HL-60 (cell line): ENCODE data around the gene RSRC1.

Experiments used
- DNase-seq, 2 experiments: peaks; one replicate each; pipeline ENCODE4 v3.0.0-alpha.2; 2010 to 2020; ENCODE audit warnings: low read depth in 1 of 2, low spot score in 1 of 2
- H3K27ac ChIP-seq: fragments of 250-450 bp; sonication (Bioruptor Pico); replicated peaks from 2 replicates; pipeline ENCODE4 v1.5.1; 2020; ENCODE audit warnings: mild to moderate bottlenecking, moderate library complexity
- H3K27me3 ChIP-seq: fragments of 250-450 bp; sonication (Bioruptor Pico); 2 replicates; pipeline ENCODE4 v1.5.1; 2021; ENCODE audit warnings: mild to moderate bottlenecking, moderate library complexity; ENCODE audit not compliant: insufficient read depth, poor library complexity, severe bottlenecking
- H3K4me3 ChIP-seq: replicated peaks from 2 replicates; pipeline ENCODE4 v1.5.1; 2011; ENCODE audit warnings: mild to moderate bottlenecking, control low read depth, low read length; ENCODE audit not compliant: insufficient read depth
- GABPA ChIP-seq: IDR thresholded peaks from 2 replicates; pipeline ENCODE4 v1.6.1; 2012; ENCODE audit warnings: low read depth
- POLR2AphosphoS5 ChIP-seq: IDR thresholded peaks from 2 replicates; pipeline ENCODE4 v1.6.1; 2012; ENCODE audit warnings: low read depth
- REST ChIP-seq: IDR thresholded peaks from 2 replicates; pipeline ENCODE4 v1.6.1; 2012; ENCODE audit warnings: low read depth; ENCODE audit not compliant: insufficient replicate concordance
- SPI1 ChIP-seq: IDR thresholded peaks from 2 replicates; pipeline ENCODE4 v1.6.1; 2012; ENCODE audit warnings: low read depth, mild to moderate bottlenecking, borderline replicate concordance
- TF ChIP-seq, protein P1 (sequence below): IDR thresholded peaks from one replicate; pipeline ENCODE4 v1.5.1; 2011; ENCODE audit warnings: low read length, control low read depth, inconsistent platforms; ENCODE audit not compliant: insufficient read depth

Gene RSRC1

DNA sequence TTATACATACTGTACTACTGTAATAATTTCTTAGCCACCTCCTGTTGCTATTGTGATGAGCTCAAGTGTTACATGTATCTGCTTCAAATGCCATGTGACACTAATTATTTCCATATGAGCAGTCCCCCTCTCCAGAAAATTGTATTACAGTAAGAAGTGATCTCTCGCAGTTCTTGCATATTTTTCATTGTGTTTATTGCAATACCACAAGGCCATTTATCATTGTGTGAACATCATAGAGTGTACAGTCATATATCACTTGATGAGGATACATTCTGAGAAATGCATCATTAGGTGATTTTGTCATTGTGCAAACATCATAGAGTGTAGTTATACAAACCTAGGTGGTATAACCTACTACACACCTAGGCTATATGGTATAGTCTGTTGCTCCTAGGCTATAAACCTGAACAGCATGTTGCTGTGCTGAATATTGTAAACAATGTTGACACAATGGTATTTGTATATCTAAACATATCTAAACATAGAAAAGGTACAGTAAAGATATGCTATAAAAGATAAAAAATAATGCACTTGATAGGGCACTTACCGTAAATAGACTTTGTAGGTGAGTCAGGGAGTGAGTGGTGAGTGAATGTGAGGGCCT lies 271.5 kb downstream of the RSRC1 start:
- H3K27me3 ChIP-seq, result no peaks in the 10 kb centered on the region
- H3K4me3 ChIP-seq, result no peak overlapping the region
- no peak for TF ChIP-seq POLR2AphosphoS5
- no peak for TF ChIP-seq SPI1
- TF ChIP-seq, protein P1, sequence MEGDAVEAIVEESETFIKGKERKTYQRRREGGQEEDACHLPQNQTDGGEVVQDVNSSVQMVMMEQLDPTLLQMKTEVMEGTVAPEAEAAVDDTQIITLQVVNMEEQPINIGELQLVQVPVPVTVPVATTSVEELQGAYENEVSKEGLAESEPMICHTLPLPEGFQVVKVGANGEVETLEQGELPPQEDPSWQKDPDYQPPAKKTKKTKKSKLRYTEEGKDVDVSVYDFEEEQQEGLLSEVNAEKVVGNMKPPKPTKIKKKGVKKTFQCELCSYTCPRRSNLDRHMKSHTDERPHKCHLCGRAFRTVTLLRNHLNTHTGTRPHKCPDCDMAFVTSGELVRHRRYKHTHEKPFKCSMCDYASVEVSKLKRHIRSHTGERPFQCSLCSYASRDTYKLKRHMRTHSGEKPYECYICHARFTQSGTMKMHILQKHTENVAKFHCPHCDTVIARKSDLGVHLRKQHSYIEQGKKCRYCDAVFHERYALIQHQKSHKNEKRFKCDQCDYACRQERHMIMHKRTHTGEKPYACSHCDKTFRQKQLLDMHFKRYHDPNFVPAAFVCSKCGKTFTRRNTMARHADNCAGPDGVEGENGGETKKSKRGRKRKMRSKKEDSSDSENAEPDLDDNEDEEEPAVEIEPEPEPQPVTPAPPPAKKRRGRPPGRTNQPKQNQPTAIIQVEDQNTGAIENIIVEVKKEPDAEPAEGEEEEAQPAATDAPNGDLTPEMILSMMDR, result no peak
- no peak for TF ChIP-seq REST
- no peak for TF ChIP-seq GABPA
- DNase-seq, result no peak
- no peak overlapping the region for H3K27ac ChIP-seq

DNA sequence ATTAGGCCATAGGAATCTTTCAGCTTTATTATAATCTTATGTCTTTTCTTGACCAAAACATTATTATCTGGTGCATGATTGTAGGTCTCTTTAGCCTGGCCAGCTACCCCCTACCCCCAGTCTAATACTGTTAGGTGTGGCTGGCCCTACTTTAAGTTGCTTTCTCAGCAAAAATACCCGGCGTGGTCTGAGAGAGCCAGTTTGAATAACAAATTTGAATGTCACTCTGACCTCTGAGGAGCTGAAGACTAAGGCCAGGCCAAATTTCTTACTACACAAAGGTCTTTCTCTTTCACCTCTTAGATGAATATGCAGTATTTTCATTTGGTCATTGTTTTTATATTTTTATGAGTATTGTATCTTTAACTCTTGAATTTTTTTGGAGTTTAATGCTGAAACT lies 272.6 kb downstream of the RSRC1 start:
- no peak for TF ChIP-seq GABPA
- no peak for TF ChIP-seq SPI1
- TF ChIP-seq REST, result no peak
- TF ChIP-seq, protein P1, result no peak
- no peak for TF ChIP-seq POLR2AphosphoS5
- H3K27me3 ChIP-seq, result no peaks in the 10 kb centered on the region
- DNase-seq, result no peak
- no peak overlapping the region for H3K4me3 ChIP-seq
- H3K27ac ChIP-seq, result no peak overlapping the region

- H3K4me3 ChIP-seq, result no peak overlapping the region
- DNase-seq, result no peak
- no peak overlapping the region for H3K27ac ChIP-seq
- TF ChIP-seq REST (no peak), SPI1 (no peak), GABPA (no peak), POLR2AphosphoS5 (no peak)
- TF ChIP-seq, protein P1, result no peak
- no peaks in the 10 kb centered on the region for H3K27me3 ChIP-seq
Measured at GRCh38 chr3:158384019-158384418, 274.1 kb downstream of the RSRC1 start.
